WTC11 (cell line): ENCODE measurements around the gene IFITM5. TPM values are rescaled to one million over a fixed set of nuclear protein-coding genes. Genes with fewer than 3 reads are reported as not detected.

Experiments used
- ATAC-seq: fragments of 200-7000 bp; cut with Tn5 transposase; 2 replicates; pipeline ENCODE4 v1.10.0; 2021; ENCODE audit warnings: mild to moderate bottlenecking, moderate library complexity
- CTCF ChIA-PET: fragments of 300-600 bp; sonication (Branson Sonifier 250); formaldehyde crosslinking; loops from one replicate; lab custom pipeline; 2021; ENCODE audit warnings: antibody characterized with exemption; lab: Charles Lee
- POLR2A ChIA-PET: fragments of 350-600 bp; sonication (Branson Sonifier 250); formaldehyde crosslinking; loops from one replicate; lab custom pipeline; 2021; ENCODE audit warnings: antibody characterized with exemption; lab: Charles Lee
- DNase-seq: peaks from one replicate; pipeline ENCODE4 v3.0.0; 2021; ENCODE audit warnings: low spot score
- H3K27ac Mint-ChIP-seq: 2 replicates; pipeline ENCODE4 v1.8.0; 2021; ENCODE audit warnings: mixed read lengths
- H3K27me3 Mint-ChIP-seq: 2 replicates; pipeline ENCODE4 v1.8.0; 2021; ENCODE audit warnings: low read depth, mild to moderate bottlenecking, moderate library complexity, mixed read lengths
- H3K36me3 Mint-ChIP-seq: 2 replicates; pipeline ENCODE4 v1.8.0; 2021; ENCODE audit warnings: mixed read lengths
- H3K4me1 Mint-ChIP-seq: 2 replicates; pipeline ENCODE4 v1.8.0; 2022; ENCODE audit warnings: mixed read lengths
- H3K4me3 Mint-ChIP-seq: 2 replicates; pipeline ENCODE4 v1.8.0; 2021; ENCODE audit warnings: mild to moderate bottlenecking, moderate library complexity, mixed read lengths
- H3K9me3 Mint-ChIP-seq: 2 replicates; pipeline ENCODE4 v1.8.0; 2021; ENCODE audit warnings: mixed read lengths
- CREM ChIP-seq: sonication (generic); formaldehyde crosslinking; IDR thresholded peaks from 2 replicates; pipeline ENCODE4 v1.8.1; 2022; ENCODE audit warnings: mild to moderate bottlenecking, missing genetic modification reagents, moderate library complexity
- CTCF ChIP-seq: fragments of 200-600 bp; IDR thresholded peaks from 2 replicates; pipeline ENCODE4 v1.8.0; 2022; ENCODE audit warnings: antibody characterized with exemption
- E2F1 ChIP-seq: sonication (generic); formaldehyde crosslinking; IDR thresholded peaks from 2 replicates; pipeline ENCODE4 v1.8.0; 2022; ENCODE audit warnings: mild to moderate bottlenecking, missing genetic modification reagents
- E2F5 ChIP-seq: sonication (generic); formaldehyde crosslinking; IDR thresholded peaks from 2 replicates; pipeline ENCODE4 v1.8.1; 2022; ENCODE audit warnings: mild to moderate bottlenecking, moderate library complexity, missing genetic modification reagents
- EMX1 ChIP-seq: fragments of 250-450 bp; sonication (Bioruptor Pico); IDR thresholded peaks from 2 replicates; pipeline ENCODE4 v1.8.0; 2021; ENCODE audit warnings: mild to moderate bottlenecking
- ERG ChIP-seq: fragments of 250-450 bp; sonication (Bioruptor Pico); IDR thresholded peaks from 2 replicates; pipeline ENCODE4 v1.8.0; 2021; ENCODE audit warnings: mild to moderate bottlenecking
- GTF2I ChIP-seq: fragments of 250-450 bp; sonication (Bioruptor Pico); conservative IDR thresholded peaks from 2 replicates; pipeline ENCODE4 v1.4.0; 2021; ENCODE audit warnings: mild to moderate bottlenecking
- NR2C2 ChIP-seq: sonication (generic); formaldehyde crosslinking; IDR thresholded peaks from 2 replicates; pipeline ENCODE4 v1.8.0; 2022; ENCODE audit warnings: mild to moderate bottlenecking, missing genetic modification reagents
- NR3C1 ChIP-seq: sonication (generic); formaldehyde crosslinking; conservative IDR thresholded peaks from 2 replicates; pipeline ENCODE4 v1.8.1; 2023; ENCODE audit warnings: low read depth, mild to moderate bottlenecking, missing genetic modification reagents
- RORB ChIP-seq: fragments of 250-450 bp; sonication (Bioruptor Pico); IDR thresholded peaks from 2 replicates; pipeline ENCODE4 v1.9.0; 2021; ENCODE audit warnings: mild to moderate bottlenecking
- ZNF416 ChIP-seq: fragments of 250-450 bp; sonication (Bioruptor Pico); IDR thresholded peaks from 2 replicates; pipeline ENCODE4 v1.9.0; 2021; ENCODE audit warnings: mild to moderate bottlenecking, inconsistent platforms
- ZNF425 ChIP-seq: fragments of 250-450 bp; sonication (Bioruptor Pico); conservative IDR thresholded peaks from 2 replicates; pipeline ENCODE4 v1.9.0; 2021; ENCODE audit warnings: mild to moderate bottlenecking
- total RNA-seq: library from RNA; stranded (reverse); gene quantifications from 3 replicates; pipeline ENCODE4 v1.2.3, GENCODE V29; 2021
- TF ChIP-seq, protein P1 (sequence below): fragments of 250-450 bp; sonication (Bioruptor Pico); IDR thresholded peaks from 2 replicates; pipeline ENCODE4 v1.9.0; 2021; ENCODE audit warnings: mild to moderate bottlenecking, borderline replicate concordance
- TF ChIP-seq, protein P2 (sequence below): sonication (generic); formaldehyde crosslinking; IDR thresholded peaks from 2 replicates; pipeline ENCODE4 v1.8.0; 2022; ENCODE audit warnings: mild to moderate bottlenecking, missing genetic modification reagents

The IFITM5 gene
- total RNA-seq, 1 experiment from 2014 or later = not detected

GRCh38 chr11:259413-259812, 39.9 kb downstream of the IFITM5 start:
- H3K9me3 Mint-ChIP-seq = peaks cover 21% of the 10 kb centered on the region
- POLR2A ChIA-PET = no interaction called here
- no peak overlapping the region for H3K4me3 Mint-ChIP-seq
- CTCF ChIA-PET = interaction anchor here (1.8 kb wide), 1 partner anchor 9 kb away, joined by 6 read pairs; no protein-coding TSS in a partner anchor
- TF ChIP-seq, protein P1, sequence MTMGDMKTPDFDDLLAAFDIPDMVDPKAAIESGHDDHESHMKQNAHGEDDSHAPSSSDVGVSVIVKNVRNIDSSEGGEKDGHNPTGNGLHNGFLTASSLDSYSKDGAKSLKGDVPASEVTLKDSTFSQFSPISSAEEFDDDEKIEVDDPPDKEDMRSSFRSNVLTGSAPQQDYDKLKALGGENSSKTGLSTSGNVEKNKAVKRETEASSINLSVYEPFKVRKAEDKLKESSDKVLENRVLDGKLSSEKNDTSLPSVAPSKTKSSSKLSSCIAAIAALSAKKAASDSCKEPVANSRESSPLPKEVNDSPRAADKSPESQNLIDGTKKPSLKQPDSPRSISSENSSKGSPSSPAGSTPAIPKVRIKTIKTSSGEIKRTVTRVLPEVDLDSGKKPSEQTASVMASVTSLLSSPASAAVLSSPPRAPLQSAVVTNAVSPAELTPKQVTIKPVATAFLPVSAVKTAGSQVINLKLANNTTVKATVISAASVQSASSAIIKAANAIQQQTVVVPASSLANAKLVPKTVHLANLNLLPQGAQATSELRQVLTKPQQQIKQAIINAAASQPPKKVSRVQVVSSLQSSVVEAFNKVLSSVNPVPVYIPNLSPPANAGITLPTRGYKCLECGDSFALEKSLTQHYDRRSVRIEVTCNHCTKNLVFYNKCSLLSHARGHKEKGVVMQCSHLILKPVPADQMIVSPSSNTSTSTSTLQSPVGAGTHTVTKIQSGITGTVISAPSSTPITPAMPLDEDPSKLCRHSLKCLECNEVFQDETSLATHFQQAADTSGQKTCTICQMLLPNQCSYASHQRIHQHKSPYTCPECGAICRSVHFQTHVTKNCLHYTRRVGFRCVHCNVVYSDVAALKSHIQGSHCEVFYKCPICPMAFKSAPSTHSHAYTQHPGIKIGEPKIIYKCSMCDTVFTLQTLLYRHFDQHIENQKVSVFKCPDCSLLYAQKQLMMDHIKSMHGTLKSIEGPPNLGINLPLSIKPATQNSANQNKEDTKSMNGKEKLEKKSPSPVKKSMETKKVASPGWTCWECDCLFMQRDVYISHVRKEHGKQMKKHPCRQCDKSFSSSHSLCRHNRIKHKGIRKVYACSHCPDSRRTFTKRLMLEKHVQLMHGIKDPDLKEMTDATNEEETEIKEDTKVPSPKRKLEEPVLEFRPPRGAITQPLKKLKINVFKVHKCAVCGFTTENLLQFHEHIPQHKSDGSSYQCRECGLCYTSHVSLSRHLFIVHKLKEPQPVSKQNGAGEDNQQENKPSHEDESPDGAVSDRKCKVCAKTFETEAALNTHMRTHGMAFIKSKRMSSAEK (CRISPR knock-in tag) = no peak
- TF ChIP-seq ZNF425 = no peak
- no peak for TF ChIP-seq EMX1
- TF ChIP-seq NR2C2 (CRISPR knock-in tag) = no peak
- no peak for TF ChIP-seq E2F1 (CRISPR knock-in tag)
- DNase-seq (no peak), ATAC-seq (no peak)
- H3K4me1 Mint-ChIP-seq = no peaks in the 10 kb centered on the region
- no peak overlapping the region for H3K27ac Mint-ChIP-seq
- H3K27me3 Mint-ChIP-seq = peaks cover 7% of the 10 kb centered on the region; the same call in 1 of the 2 replicates
- peaks cover 11% of the 10 kb centered on the region for H3K36me3 Mint-ChIP-seq

- Mint-ChIP-seq H3K27me3 (peaks cover 7% of the 10 kb centered on the region; the same call in 1 of the 2 replicates), H3K36me3 (peaks cover 22% of the 10 kb centered on the region), H3K9me3 (peaks cover 21% of the 10 kb centered on the region), H3K4me1 (no peaks in the 10 kb centered on the region), H3K4me3 (no peak overlapping the region), H3K27ac (no peak overlapping the region)
- CTCF ChIA-PET = interaction anchor here (0.6 to 1.8 kb wide), 2 partner anchors 7 to 51 kb away, joined by 4 to 6 read pairs; partner anchors contain the start of gene BET1L
- ATAC-seq (no peak), DNase-seq (no peak)
- POLR2A ChIA-PET = no interaction called here
- TF ChIP-seq CTCF = no peak
- TF ChIP-seq CREM = no peak
- TF ChIP-seq, protein P2, sequence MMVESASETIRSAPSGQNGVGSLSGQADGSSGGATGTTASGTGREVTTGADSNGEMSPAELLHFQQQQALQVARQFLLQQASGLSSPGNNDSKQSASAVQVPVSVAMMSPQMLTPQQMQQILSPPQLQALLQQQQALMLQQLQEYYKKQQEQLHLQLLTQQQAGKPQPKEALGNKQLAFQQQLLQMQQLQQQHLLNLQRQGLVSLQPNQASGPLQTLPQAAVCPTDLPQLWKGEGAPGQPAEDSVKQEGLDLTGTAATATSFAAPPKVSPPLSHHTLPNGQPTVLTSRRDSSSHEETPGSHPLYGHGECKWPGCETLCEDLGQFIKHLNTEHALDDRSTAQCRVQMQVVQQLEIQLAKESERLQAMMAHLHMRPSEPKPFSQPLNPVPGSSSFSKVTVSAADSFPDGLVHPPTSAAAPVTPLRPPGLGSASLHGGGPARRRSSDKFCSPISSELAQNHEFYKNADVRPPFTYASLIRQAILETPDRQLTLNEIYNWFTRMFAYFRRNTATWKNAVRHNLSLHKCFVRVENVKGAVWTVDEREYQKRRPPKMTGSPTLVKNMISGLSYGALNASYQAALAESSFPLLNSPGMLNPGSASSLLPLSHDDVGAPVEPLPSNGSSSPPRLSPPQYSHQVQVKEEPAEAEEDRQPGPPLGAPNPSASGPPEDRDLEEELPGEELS (CRISPR knock-in tag) = no peak
- no peak for TF ChIP-seq RORB (CRISPR knock-in tag)
- TF ChIP-seq ZNF425 = no peak
- TF ChIP-seq ZNF416 (CRISPR knock-in tag) = no peak
- TF ChIP-seq E2F1 (CRISPR knock-in tag) = no peak
- no peak for TF ChIP-seq ERG (CRISPR knock-in tag)
- no peak for TF ChIP-seq NR3C1
- TF ChIP-seq GTF2I (CRISPR knock-in tag) = no peak
- TF ChIP-seq E2F5 (CRISPR knock-in tag) = no peak
These were observed 41.4 kb downstream of the IFITM5 start for GRCh38 chr11:257766-258493.
